B cell (primary cell): ENCODE results near the gene UHRF1. TPM values are rescaled to one million over a fixed set of nuclear protein-coding genes. Genes with fewer than 3 reads are reported as not detected.

Experiments used
- ATAC-seq: fragments of 200-7000 bp; cut with Tn5 transposase; one replicate; pipeline ENCODE4 v1.10.0; 2021; ENCODE audit warnings: low read depth, mild to moderate bottlenecking, moderate number of reproducible peaks, moderate library complexity
- CTCF ChIA-PET: fragments of 350-600 bp; sonication (Branson Sonifier 250); formaldehyde crosslinking; loops from one replicate; lab custom pipeline; 2021; ENCODE audit warnings: antibody characterized with exemption, inconsistent platforms; lab: Charles Lee
- POLR2A ChIA-PET: fragments of 350-600 bp; sonication (Branson Sonifier 250); formaldehyde crosslinking; loops from one replicate; lab custom pipeline; 2021; ENCODE audit warnings: antibody characterized with exemption; lab: Charles Lee
- DNase-seq: peaks from one replicate; pipeline ENCODE4 v3.0.0; 2013
- H2AFZ ChIP-seq: 2 replicates; pipeline ENCODE4 v1.6.1; 2012; ENCODE audit warnings: mild to moderate bottlenecking, low read depth, low read length; ENCODE audit not compliant: insufficient read depth, poor library complexity, severe bottlenecking
- H3K27ac ChIP-seq, 2 donors: 1 replicate in 1 of 2; 2 replicates in 1 of 2; pipeline ENCODE4 v1.5.1; 2012 to 2013; ENCODE audit warnings: low read length in 2 of 2, mild to moderate bottlenecking in 2 of 2, moderate library complexity in 1 of 2
- H3K27me3 ChIP-seq, 4 experiments: fragments of 200-600 bp in 1 of 4; sonication (generic) in 1 of 4; replicated peaks in 1 of 4; 1 replicate in 2 of 4; 2 replicates in 2 of 4; pipeline versions ENCODE4 v1.6.1 to v1.7.0; 2013 to 2016; ENCODE audit warnings: low read length in 3 of 4, mild to moderate bottlenecking in 2 of 4, mixed read lengths in 1 of 4, moderate library complexity in 1 of 4; ENCODE audit not compliant: insufficient read depth in 4 of 4, control insufficient read depth in 3 of 4; ENCODE audit errors: control extremely low read depth in 1 of 4
- H3K36me3 ChIP-seq, 2 experiments: replicated peaks in 1 of 2; 1 replicate in 1 of 2; 2 replicates in 1 of 2; pipeline versions ENCODE4 v1.6.1 to v1.7.1; 2013; ENCODE audit warnings: low read length in 1 of 2; ENCODE audit not compliant: insufficient read depth in 2 of 2, control insufficient read depth in 1 of 2; ENCODE audit errors: control extremely low read depth in 1 of 2, extremely low read depth in 1 of 2
- H3K4me1 ChIP-seq, 2 donors: fragments of 200-600 bp in 1 of 2; sonication (generic) in 1 of 2; 1 replicate in 1 of 2; 2 replicates in 1 of 2; pipeline versions ENCODE4 v1.5.1 to v1.6.1; 2013 to 2017; ENCODE audit warnings: low read length in 2 of 2; ENCODE audit not compliant: control insufficient read depth in 2 of 2, insufficient read depth in 2 of 2
- H3K4me2 ChIP-seq: replicated peaks from 2 replicates; pipeline ENCODE3; 2012; ENCODE audit warnings: mild to moderate bottlenecking, low read depth, low read length; ENCODE audit not compliant: poor library complexity, severe bottlenecking
- H3K4me3 ChIP-seq, 5 experiments: fragments of 200-600 bp in 1 of 5; sonication (generic) in 1 of 5; 1 replicate in 3 of 5; 2 replicates in 2 of 5; pipeline versions ENCODE4 v1.5.1 to v1.7.0; 2011 to 2016; ENCODE audit warnings: low read length in 4 of 5, mild to moderate bottlenecking in 4 of 5, low read depth in 2 of 5, control low read depth in 1 of 5, moderate library complexity in 1 of 5; ENCODE audit not compliant: insufficient read depth in 1 of 5; ENCODE audit errors: control extremely low read depth in 1 of 5, extremely low read depth in 1 of 5
- H3K79me2 ChIP-seq: fragments of 200-600 bp; sonication (generic); one replicate; pipeline ENCODE4 v1.6.0; 2016; ENCODE audit warnings: low read length; ENCODE audit not compliant: control insufficient read depth, insufficient read depth
- H3K9ac ChIP-seq: fragments of 200-600 bp; sonication (generic); 2 replicates; pipeline ENCODE4 v1.6.1; 2017; ENCODE audit warnings: mild to moderate bottlenecking, low read length, moderate library complexity
- H3K9me3 ChIP-seq, 3 donors: one replicate each; pipeline versions ENCODE4 v1.6.1 to v1.7.1; 2013; ENCODE audit warnings: low read length in 2 of 3; ENCODE audit not compliant: control insufficient read depth in 2 of 3, insufficient read depth in 1 of 3; ENCODE audit errors: control extremely low read depth in 1 of 3
- H4K20me1 ChIP-seq: 2 replicates; pipeline ENCODE4 v1.6.0; 2012; ENCODE audit warnings: mild to moderate bottlenecking, low read length; ENCODE audit not compliant: insufficient read depth, control insufficient read depth, poor library complexity, severe bottlenecking
- H3K27ac Mint-ChIP-seq: one replicate; pipeline ENCODE4 v1.8.0; 2021; ENCODE audit warnings: mixed read lengths
- H3K27me3 Mint-ChIP-seq: one replicate; pipeline ENCODE4 v1.8.0; 2021; ENCODE audit warnings: mixed read lengths
- H3K4me1 Mint-ChIP-seq: one replicate; pipeline ENCODE4 v1.8.0; 2021; ENCODE audit warnings: mixed read lengths
- H3K4me3 Mint-ChIP-seq: one replicate; pipeline ENCODE4 v1.8.0; 2021; ENCODE audit warnings: mixed read lengths
- H3K9me3 Mint-ChIP-seq: one replicate; pipeline ENCODE4 v1.8.0; 2022; ENCODE audit warnings: mixed read lengths; ENCODE audit not compliant: insufficient read depth
- CTCF ChIP-seq: fragments of 200-600 bp; IDR thresholded peaks from one replicate; pipeline ENCODE4 v1.8.0; 2022; ENCODE audit warnings: antibody characterized with exemption, mild to moderate bottlenecking
- EZH2 ChIP-seq: IDR thresholded peaks from 2 replicates; pipeline ENCODE4 v1.6.1; 2012; ENCODE audit warnings: borderline replicate concordance, low read depth, mild to moderate bottlenecking, moderate library complexity, low read length; ENCODE audit not compliant: insufficient read depth, poor library complexity, severe bottlenecking
- WGBS: methylation state at CpG from one replicate; pipeline ENCODE4 v1.1.5; 2013; ENCODE audit warnings: missing lambda C conversion rate; ENCODE audit not compliant: insufficient coverage; 5-methylcytosine and 5-hydroxymethylcytosine counted together
- intact Hi-C: fragments of 100-400 bp; cut with micrococcal nuclease; formaldehyde crosslinking; loops from one replicate; pipeline ENCODE4 v1.10.0; 2022
- polyA minus RNA-seq: library from RNA; depleted of rRNA, polyadenylated mRNA; stranded (reverse); fragments of >200 nt; gene quantifications from 2 replicates; pipeline ENCODE4 v1.2.3, GENCODE V29; 2012
- polyA plus RNA-seq: library from polyadenylated mRNA; depleted of rRNA; stranded (reverse); fragments of >200 nt; gene quantifications from 2 replicates; pipeline ENCODE4 v1.2.3, GENCODE V29; 2012
- total RNA-seq, 2 donors: library from RNA; stranded (reverse); fragments of 120-200 nt in 1 of 2; gene quantifications; 1 replicate in 1 of 2; 2 replicates in 1 of 2; pipeline versions ENCODE4 v1.2.3 to v1.2.4, GENCODE V29; 2013 to 2022

Gene UHRF1
- total RNA-seq (0.29 and 0.32 TPM in 2 replicates), polyA plus RNA-seq (0.53 and 0.55 TPM in 2 replicates), polyA minus RNA-seq (1.4 and 2.9 TPM in 2 replicates)
- 1.1 TPM for total RNA-seq (2013)

GRCh38 chr19:4909156-4909896 lies at the start of gene UHRF1:
UHRF1 (plus strand) TSS chr19:4909501; CDS start chr19:4910886, 1,385 bp downstream.
- DNase-seq, result no peak
- peaks cover 47% of the 10 kb centered on the region for H3K4me1 Mint-ChIP-seq
- peaks cover 2 to 8% of the 10 kb centered on the region in 2 experiments for H3K36me3 ChIP-seq
- no peaks in the 10 kb centered on the region for H3K9me3 ChIP-seq
- TF ChIP-seq EZH2 (no peak), CTCF (no peak)
- H3K27me3 Mint-ChIP-seq, result no peaks in the 10 kb centered on the region
- WGBS, result 4% methylated on average over 89 of the region's 89 CpGs
- peak within 1 kb of the TSS; percentile 70 for H3K9ac ChIP-seq
- H3K27ac Mint-ChIP-seq, result peak within 1 kb of the TSS; percentile 59
- peaks cover 41 to 50% of the 10 kb centered on the region in 2 donors for H3K4me1 ChIP-seq
- ChIA-PET CTCF (interaction anchor here (15.4 kb wide), 1 partner anchor 38 kb away, joined by 219 read pairs; the partner anchor contains the start of gene PLIN3), POLR2A (interaction anchor here (0.6 kb wide), 1 partner anchor 20 kb away, joined by 11 read pairs; no protein-coding TSS in a partner anchor)
- no peaks in the 10 kb centered on the region for H3K9me3 Mint-ChIP-seq
- peak within 1 kb of the TSS; percentile 40 to 73 (median 62) for H3K4me3 ChIP-seq
- peaks cover 83% of the 10 kb centered on the region for H4K20me1 ChIP-seq
- H2AFZ ChIP-seq, result peak within 1 kb of the TSS; percentile 72
- ATAC-seq, result no peak
- H3K79me2 ChIP-seq, result peaks cover 92% of the 10 kb centered on the region
- peaks cover 0 to 3% (median 0%) of the 10 kb centered on the region in 4 experiments for H3K27me3 ChIP-seq
- intact Hi-C loops, result no loop called here
- peak within 1 kb of the TSS; percentile 93 for H3K4me3 Mint-ChIP-seq
- no peak within 1 kb of the TSS for H3K27ac ChIP-seq
- peak within 1 kb of the TSS; percentile 99 for H3K4me2 ChIP-seq

GRCh38 chr19:4859697-4860096 lies 49.6 kb upstream of the UHRF1 start:
- intact Hi-C loops, result no loop called here
- Mint-ChIP-seq H3K27ac (no peak overlapping the region), H3K4me3 (no peak overlapping the region), H3K9me3 (no peaks in the 10 kb centered on the region), H3K4me1 (peaks cover 14% of the 10 kb centered on the region), H3K27me3 (no peaks in the 10 kb centered on the region)
- no peaks in the 10 kb centered on the region for H4K20me1 ChIP-seq
- H3K9ac ChIP-seq, result no peak overlapping the region
- peaks cover 0 to 5% of the 10 kb centered on the region in 2 donors for H3K4me1 ChIP-seq
- WGBS, result 95% methylated on average over 11 of the region's 11 CpGs
- POLR2A ChIA-PET, result no interaction called here
- CTCF ChIA-PET, result interaction anchor here (0.5 to 19.5 kb wide), 4 partner anchors 9 to 536 kb away, joined by 3 to 612 read pairs (median 6); no protein-coding TSS in a partner anchor
- H2AFZ ChIP-seq, result no peak overlapping the region
- H3K27me3 ChIP-seq, result no peaks in the 10 kb centered on the region
- no peaks in the 10 kb centered on the region for H3K79me2 ChIP-seq
- DNase-seq, result no peak
- no peak for TF ChIP-seq CTCF
- H3K4me3 ChIP-seq, result no peak overlapping the region
- no peak overlapping the region for H3K27ac ChIP-seq
- no peak overlapping the region for H3K4me2 ChIP-seq
- peaks cover 2 to 18% of the 10 kb centered on the region in 2 experiments for H3K36me3 ChIP-seq
- H3K9me3 ChIP-seq, result peaks cover 0 to 9% (median 0%) of the 10 kb centered on the region in 3 donors
- ATAC-seq, result no peak
